DND-41 (cell line): ENCODE data around the gene RPP25L.

Experiments used
- ATAC-seq: fragments of 200-7000 bp; cut with Tn5 transposase; 3 replicates; pipeline ENCODE4 v1.9.1; 2021; ENCODE audit warnings: low read depth; ENCODE audit not compliant: insufficient read depth
- DNase-seq: peaks from one replicate; pipeline ENCODE4 v3.0.0-alpha.2; 2020
- H2AFZ ChIP-seq: 2 replicates; pipeline ENCODE4 v1.6.0; 2012; ENCODE audit warnings: low read depth, low read length
- H3K27ac ChIP-seq: 2 replicates; pipeline ENCODE4 v1.5.1; 2012; ENCODE audit warnings: low read length, inconsistent platforms
- H3K27me3 ChIP-seq: fragments of 200-600 bp; sonication (generic); 2 replicates; pipeline ENCODE4 v1.6.0; 2012; ENCODE audit warnings: low read length, mild to moderate bottlenecking, inconsistent platforms; ENCODE audit not compliant: insufficient read depth, poor library complexity
- H3K36me3 ChIP-seq: 2 replicates; pipeline ENCODE4 v1.5.1; 2012; ENCODE audit warnings: low read length, inconsistent platforms; ENCODE audit not compliant: insufficient read depth
- H3K4me1 ChIP-seq: 2 replicates; pipeline ENCODE4 v1.5.1; 2012; ENCODE audit warnings: mild to moderate bottlenecking, low read length; ENCODE audit not compliant: insufficient read depth
- H3K4me2 ChIP-seq: 2 replicates; pipeline ENCODE4 v1.6.0; 2012; ENCODE audit warnings: mild to moderate bottlenecking, moderate library complexity, low read length, inconsistent platforms; ENCODE audit not compliant: insufficient read depth
- H3K4me3 ChIP-seq, 2 experiments: fragments of 200-600 bp in 1 of 2; shearing (Covaris generic) in 1 of 2; 2 replicates each; pipeline ENCODE4 v1.5.1; 2012 to 2016; ENCODE audit warnings: inconsistent platforms in 2 of 2, low read length in 2 of 2, mild to moderate bottlenecking in 2 of 2, low read depth in 1 of 2, moderate library complexity in 1 of 2
- H3K79me2 ChIP-seq: 2 replicates; pipeline ENCODE4 v1.6.0; 2012; ENCODE audit warnings: low read length, inconsistent platforms; ENCODE audit not compliant: insufficient read depth
- H3K9ac ChIP-seq: 2 replicates; pipeline ENCODE4 v1.6.0; 2012; ENCODE audit warnings: low read depth, mild to moderate bottlenecking, inconsistent platforms, low read length, moderate library complexity
- H3K9me3 ChIP-seq: 2 replicates; pipeline ENCODE4 v1.5.1; 2012; ENCODE audit warnings: low read length, moderate library complexity, mild to moderate bottlenecking, inconsistent platforms; ENCODE audit not compliant: insufficient read depth, severe bottlenecking
- H4K20me1 ChIP-seq: 2 replicates; pipeline ENCODE4 v1.6.0; 2012; ENCODE audit warnings: low read length; ENCODE audit not compliant: insufficient read depth
- CTCF ChIP-seq: IDR thresholded peaks from 2 replicates; pipeline ENCODE4 v1.5.1; 2012; ENCODE audit warnings: borderline replicate concordance, low read length, moderate library complexity, mild to moderate bottlenecking; ENCODE audit not compliant: poor library complexity, severe bottlenecking; ENCODE audit errors: extremely low read depth
- EZH2 ChIP-seq: IDR thresholded peaks from 3 replicates; pipeline ENCODE4 v1.6.1; 2012; ENCODE audit warnings: borderline replicate concordance, low read depth, mild to moderate bottlenecking, moderate library complexity, low read length, inconsistent platforms; ENCODE audit not compliant: severe bottlenecking

RPP25L gene

GRCh38 chr9:34594177-34594576, 17.7 kb downstream of the RPP25L start:
- Histone ChIP-seq H3K27ac (no peak overlapping the region), H3K36me3 (no peaks in the 10 kb centered on the region), H3K4me2 (no peak overlapping the region), H3K9me3 (no peaks in the 10 kb centered on the region), H3K4me3 (no peak overlapping the region), H3K27me3 (peaks cover 18% of the 10 kb centered on the region), H3K79me2 (no peaks in the 10 kb centered on the region), H3K4me1 (no peaks in the 10 kb centered on the region), H2AFZ (no peak overlapping the region), H3K9ac (no peak overlapping the region), H4K20me1 (no peaks in the 10 kb centered on the region)
- ATAC-seq (no peak), DNase-seq (no peak)
- TF ChIP-seq EZH2: no peak
- no peak for TF ChIP-seq CTCF

- H3K36me3 ChIP-seq: no peaks in the 10 kb centered on the region
- no peaks in the 10 kb centered on the region for H3K9me3 ChIP-seq
- no peak overlapping the region for H3K27ac ChIP-seq
- no peak for TF ChIP-seq EZH2
- no peak for TF ChIP-seq CTCF
- H3K4me1 ChIP-seq: no peaks in the 10 kb centered on the region
- no peak overlapping the region for H3K4me3 ChIP-seq
- H3K79me2 ChIP-seq: no peaks in the 10 kb centered on the region
- peak; percentile 86 for ATAC-seq
- H3K9ac ChIP-seq: no peak overlapping the region
- no peaks in the 10 kb centered on the region for H4K20me1 ChIP-seq
- DNase-seq: peak; percentile 43
- no peak overlapping the region for H2AFZ ChIP-seq
- peaks cover 18% of the 10 kb centered on the region for H3K27me3 ChIP-seq
- H3K4me2 ChIP-seq: no peak overlapping the region
Observed at GRCh38 chr9:34592895-34593601, 18.8 kb downstream of the RPP25L start.

GRCh38 chr9:34591917-34592866, 19.7 kb downstream of the RPP25L start:
- no peaks in the 10 kb centered on the region for H3K36me3 ChIP-seq
- no peaks in the 10 kb centered on the region for H3K4me1 ChIP-seq
- H2AFZ ChIP-seq: no peak overlapping the region
- no peak; the same call in 2 of the 3 replicates for ATAC-seq
- peaks cover 18% of the 10 kb centered on the region for H3K27me3 ChIP-seq
- H3K9me3 ChIP-seq: no peaks in the 10 kb centered on the region
- H3K9ac ChIP-seq: no peak overlapping the region
- DNase-seq: no peak
- H3K4me3 ChIP-seq: no peak overlapping the region
- no peak overlapping the region for H3K27ac ChIP-seq
- H3K79me2 ChIP-seq: no peaks in the 10 kb centered on the region
- no peak for TF ChIP-seq CTCF
- TF ChIP-seq EZH2: no peak
- no peaks in the 10 kb centered on the region for H4K20me1 ChIP-seq
- H3K4me2 ChIP-seq: no peak overlapping the region
